ENCODE data around the gene CREB3L1. TPM values are rescaled to one million over a fixed set of nuclear protein-coding genes. Genes with fewer than 3 reads are reported as not detected.
A peak's percentile ranks its signal among the peaks of the same experiment; 100 is the strongest.

CREB3L1 gene
- total and polyA plus RNA-seq, 2 of the 13 experiments (the other 11 are each of a cell fraction or from before 2014, with no cell fraction given), result not detected

DNA sequence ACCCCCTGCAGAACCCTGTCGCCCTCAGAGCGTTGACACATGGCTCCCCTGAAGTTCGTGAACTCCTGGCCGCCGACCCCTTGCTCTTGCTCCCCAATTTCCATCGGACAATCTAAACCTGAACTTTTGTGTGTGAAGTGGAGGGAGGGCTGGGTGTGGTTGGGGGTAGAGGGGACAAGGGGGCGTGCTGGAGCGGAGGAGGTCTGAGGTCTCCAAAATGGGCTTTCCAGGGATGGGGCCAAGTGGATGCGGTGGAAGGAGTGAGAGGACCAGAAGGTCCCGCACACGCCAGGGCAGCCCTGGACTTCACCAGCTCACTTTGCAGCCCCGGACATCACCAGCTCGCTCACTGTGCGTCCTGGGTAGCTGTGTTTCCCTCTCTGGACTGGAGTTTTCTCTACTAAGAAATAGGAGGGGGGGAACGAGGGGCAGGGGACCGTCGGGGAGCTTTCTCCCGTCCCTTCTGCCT is 18.6 kb downstream of the CREB3L1 start (continued):
- TF ChIP-seq ZNF432 (CRISPR knock-in tag; IDR thresholded peaks at IDR 0.05; ENCODE audit: borderline replicate concordance) (no peak), ZNF333 (CRISPR knock-in tag; IDR thresholded peaks at IDR 0.05; ENCODE audit: borderline replicate concordance) (no peak), ZNF841 (CRISPR knock-in tag; IDR thresholded peaks at IDR 0.05; ENCODE audit: borderline replicate concordance) (no peak), SRF (IDR thresholded peaks at IDR 0.05; ENCODE audit: low read depth, low read length) (no peak), BRCA1 (CRISPR knock-in tag; IDR thresholded peaks at IDR 0.05) (no peak), ZFYVE20 (CRISPR knock-in tag; IDR thresholded peaks at IDR 0.05; ENCODE audit: borderline replicate concordance, low read depth) (no peak), ZNF768 (CRISPR knock-in tag; IDR thresholded peaks at IDR 0.05) (peak; percentile 52; the same call in 1 of the 2 replicates), SP4 (CRISPR knock-in tag; IDR thresholded peaks at IDR 0.05) (no peak), ZSCAN29 (CRISPR knock-in tag; conservative IDR thresholded peaks at IDR 0.05) (no peak), EZH2 (conservative IDR thresholded peaks at IDR 0.05; ENCODE audit: low read depth, low read length) (0 out of 2 replicates have a peak, but pooled peaks have one; percentile 1)
- TF ChIP-seq, protein P1, sequence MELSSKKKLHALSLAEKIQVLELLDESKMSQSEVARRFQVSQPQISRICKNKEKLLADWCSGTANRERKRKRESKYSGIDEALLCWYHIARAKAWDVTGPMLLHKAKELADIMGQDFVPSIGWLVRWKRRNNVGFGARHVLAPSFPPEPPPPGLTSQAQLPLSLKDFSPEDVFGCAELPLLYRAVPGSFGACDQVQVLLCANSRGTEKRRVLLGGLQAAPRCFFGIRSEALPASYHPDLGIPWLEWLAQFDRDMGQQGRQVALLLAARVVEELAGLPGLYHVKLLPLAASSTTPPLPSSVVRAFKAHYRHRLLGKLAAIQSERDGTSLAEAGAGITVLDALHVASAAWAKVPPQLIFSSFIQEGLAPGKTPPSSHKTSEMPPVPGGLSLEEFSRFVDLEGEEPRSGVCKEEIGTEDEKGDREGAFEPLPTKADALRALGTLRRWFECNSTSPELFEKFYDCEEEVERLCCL (CRISPR knock-in tag; IDR thresholded peaks at IDR 0.05; ENCODE audit: borderline replicate concordance), result no peak
- TF ChIP-seq, protein P2, sequence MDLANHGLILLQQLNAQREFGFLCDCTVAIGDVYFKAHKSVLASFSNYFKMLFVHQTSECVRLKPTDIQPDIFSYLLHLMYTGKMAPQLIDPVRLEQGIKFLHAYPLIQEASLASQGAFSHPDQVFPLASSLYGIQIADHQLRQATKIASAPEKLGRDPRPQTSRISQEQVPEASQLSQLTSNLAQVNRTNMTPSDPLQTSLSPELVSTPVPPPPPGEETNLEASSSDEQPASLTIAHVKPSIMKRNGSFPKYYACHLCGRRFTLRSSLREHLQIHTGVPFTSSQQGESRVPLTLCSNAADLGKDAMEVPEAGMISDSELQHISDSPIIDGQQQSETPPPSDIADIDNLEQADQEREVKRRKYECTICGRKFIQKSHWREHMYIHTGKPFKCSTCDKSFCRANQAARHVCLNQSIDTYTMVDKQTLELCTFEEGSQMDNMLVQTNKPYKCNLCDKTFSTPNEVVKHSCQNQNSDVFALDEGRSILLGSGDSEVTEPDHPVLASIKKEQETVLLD (CRISPR knock-in tag; IDR thresholded peaks at IDR 0.05; ENCODE audit: low read depth), result no peak
- TF ChIP-seq, protein P3, sequence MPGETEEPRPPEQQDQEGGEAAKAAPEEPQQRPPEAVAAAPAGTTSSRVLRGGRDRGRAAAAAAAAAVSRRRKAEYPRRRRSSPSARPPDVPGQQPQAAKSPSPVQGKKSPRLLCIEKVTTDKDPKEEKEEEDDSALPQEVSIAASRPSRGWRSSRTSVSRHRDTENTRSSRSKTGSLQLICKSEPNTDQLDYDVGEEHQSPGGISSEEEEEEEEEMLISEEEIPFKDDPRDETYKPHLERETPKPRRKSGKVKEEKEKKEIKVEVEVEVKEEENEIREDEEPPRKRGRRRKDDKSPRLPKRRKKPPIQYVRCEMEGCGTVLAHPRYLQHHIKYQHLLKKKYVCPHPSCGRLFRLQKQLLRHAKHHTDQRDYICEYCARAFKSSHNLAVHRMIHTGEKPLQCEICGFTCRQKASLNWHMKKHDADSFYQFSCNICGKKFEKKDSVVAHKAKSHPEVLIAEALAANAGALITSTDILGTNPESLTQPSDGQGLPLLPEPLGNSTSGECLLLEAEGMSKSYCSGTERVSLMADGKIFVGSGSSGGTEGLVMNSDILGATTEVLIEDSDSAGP (CRISPR knock-in tag; IDR thresholded peaks at IDR 0.05; ENCODE audit: borderline replicate concordance), result 0 out of 2 replicates have a peak, but pooled peaks have one; percentile 8
